Umbilical cord (tissue), 2 donors: Measurements from ENCODE around the gene UFC1. TPM values are rescaled to one million over a fixed set of nuclear protein-coding genes. Genes with fewer than 3 reads are reported as not detected.

ENCODE experiments used
- DNase-seq: peaks from one replicate; pipeline ENCODE4 v3.0.0-alpha.2; 2015; ENCODE audit warnings: low spot score
- total RNA-seq: library from RNA; depleted of rRNA; stranded (reverse); fragments of >200 nt; gene quantifications from one replicate; pipeline ENCODE4 v1.2.3, GENCODE V29; 2014; ENCODE audit warnings: low replicate concordance; ENCODE audit not compliant: insufficient read depth

The UFC1 gene
- total RNA-seq, 1 donor from 2014 or later: 96.8 TPM

- DNase-seq: peak; percentile 76
Observed at GRCh38 chr1:161192476-161193465, 39.0 kb downstream of the UFC1 start.

- DNase-seq: no peak
Observed at GRCh38 chr1:161193561-161194235, 39.9 kb downstream of the UFC1 start.

GRCh38 chr1:161195171-161195570 is 41.4 kb downstream of the UFC1 start:
- no peak for DNase-seq

GRCh38 chr1:161196111-161196510 is 42.3 kb downstream of the UFC1 start:
- DNase-seq: no peak

GRCh38 chr1:161196521-161197451 is 43.0 kb downstream of the UFC1 start:
- DNase-seq: peak; percentile 97

GRCh38 chr1:161197560-161198193 is 43.9 kb downstream of the UFC1 start:
- DNase-seq: peak; percentile 25

- peak; percentile 75 for DNase-seq
Observed at GRCh38 chr1:161198194-161198896, 44.6 kb downstream of the UFC1 start.

GRCh38 chr1:161198897-161199431 is 45.2 kb downstream of the UFC1 start, which contains the start of gene ADAMTS4:
Gene ADAMTS4, minus strand, starts transcription at chr1:161199054. Its CDS starts 427 bp downstream, at chr1:161198627.
- peak; percentile 95 for DNase-seq

GRCh38 chr1:161199506-161200139 is 45.8 kb downstream of the UFC1 start:
- no peak for DNase-seq

GRCh38 chr1:161200421-161200991 is 46.7 kb downstream of the UFC1 start:
- no peak for DNase-seq

- DNase-seq: peak; percentile 68
Observed at GRCh38 chr1:161200992-161201835, 47.4 kb downstream of the UFC1 start.

GRCh38 chr1:161201836-161202712 is 48.3 kb downstream of the UFC1 start, which contains the start of gene NDUFS2:
Gene NDUFS2, plus strand, starts transcription at chr1:161202367. Its CDS starts 19 bp downstream, at chr1:161202386.
- DNase-seq: peak; percentile 100

- no peak for DNase-seq
Observed at GRCh38 chr1:161206411-161207140, 52.8 kb downstream of the UFC1 start.

GRCh38 chr1:161207173-161207572 is 53.4 kb downstream of the UFC1 start:
- no peak for DNase-seq
